GM12878 (cell line): ENCODE results near the gene POLD4. TPM values are rescaled to one million over a fixed set of nuclear protein-coding genes. Genes with fewer than 3 reads are reported as not detected.

Source experiments
- ATAC-seq: fragments of 200-7000 bp; cut with Tn5 transposase; 3 replicates; pipeline ENCODE4 v1.9.1; 2020; ENCODE audit warnings: mild to moderate bottlenecking, moderate library complexity
- BruUV-seq: library from RNA; stranded (reverse); fragments of 400-500 nt; replicated peaks from 2 replicates; lab custom pipeline; 2021; lab: Mats Ljungman, UMichigan
- CTCF ChIA-PET: fragments of 300-600 bp; sonication (Branson Sonifier 250); formaldehyde crosslinking; extraction: SDS; loops from one replicate; lab custom pipeline; 2021; ENCODE audit warnings: inconsistent platforms; lab: Yijun Ruan, JAX
- POLR2A ChIA-PET: fragments of 350-600 bp; formaldehyde crosslinking; extraction: SDS; loops from one replicate; lab custom pipeline; 2021; ENCODE audit warnings: inconsistent platforms; lab: Charles Lee
- RAD21 ChIA-PET: fragments of 300-600 bp; sonication (Branson Sonifier 250); formaldehyde crosslinking; loops from one replicate; lab custom pipeline; 2023; ENCODE audit warnings: antibody characterized with exemption; ENCODE audit not compliant: unreplicated experiment; lab: Charles Lee
- SMC1A ChIA-PET: fragments of 300-600 bp; sonication (Branson Sonifier 250); formaldehyde crosslinking; loops from one replicate; lab custom pipeline; 2023; ENCODE audit not compliant: unreplicated experiment, uncharacterized antibody; lab: Charles Lee
- DNase-seq: peaks from one replicate; pipeline ENCODE4 v3.0.0-alpha.2; 2011; ENCODE audit warnings: low read depth, low spot score
- FAIRE-seq: peaks from 3 replicates; lab custom pipeline; 2011; peaks lifted over from hg19 to GRCh38; lab: Jason Lieb, UNC
- H2AFZ ChIP-seq: 2 replicates; pipeline ENCODE4 v1.6.0; 2011; ENCODE audit warnings: low read depth, low read length, control low read depth; ENCODE audit not compliant: control insufficient read depth
- H3K27ac ChIP-seq: 2 replicates; pipeline ENCODE4 v1.5.1; 2011; ENCODE audit warnings: control low read depth; ENCODE audit not compliant: control insufficient read depth, insufficient read depth
- H3K27me3 ChIP-seq, 2 experiments: replicated peaks in 1 of 2; 2 replicates each; pipeline versions ENCODE4 v1.6.0 to v1.6.1; 2011; ENCODE audit warnings: low read length in 1 of 2; ENCODE audit not compliant: control insufficient read depth in 2 of 2, insufficient read depth in 2 of 2
- H3K36me3 ChIP-seq, 2 experiments: 2 replicates each; pipeline ENCODE4 v1.5.1; 2011; ENCODE audit warnings: low read length in 1 of 2; ENCODE audit not compliant: control insufficient read depth in 2 of 2, insufficient read depth in 2 of 2
- H3K4me1 ChIP-seq: 2 replicates; pipeline ENCODE4 v1.6.1; 2011; ENCODE audit warnings: mild to moderate bottlenecking, low read length, moderate library complexity, mixed read lengths; ENCODE audit not compliant: control insufficient read depth, insufficient read depth
- H3K4me2 ChIP-seq: 2 replicates; pipeline ENCODE4 v1.6.0; 2011; ENCODE audit warnings: control low read depth; ENCODE audit not compliant: control insufficient read depth, insufficient read depth
- H3K4me3 ChIP-seq: fragments of 200-600 bp; sonication (generic); 2 replicates; pipeline ENCODE4 v1.5.1; 2016
- H3K79me2 ChIP-seq: 2 replicates; pipeline ENCODE4 v1.6.0; 2011; ENCODE audit warnings: low read length; ENCODE audit not compliant: control insufficient read depth, insufficient read depth
- H3K9ac ChIP-seq: 2 replicates; pipeline ENCODE4 v1.8.0; 2011; ENCODE audit warnings: low read length, control low read depth, mixed read lengths; ENCODE audit not compliant: control insufficient read depth, insufficient read depth
- H3K9me3 ChIP-seq: replicated peaks from 3 replicates; pipeline ENCODE4 v1.5.1; 2011; ENCODE audit warnings: mild to moderate bottlenecking, low read length; ENCODE audit not compliant: control insufficient read depth, insufficient read depth
- H4K20me1 ChIP-seq: 2 replicates; pipeline ENCODE4 v1.6.0; 2011; ENCODE audit not compliant: control insufficient read depth, insufficient read depth
- EGR1 ChIP-seq, 2 experiments: IDR thresholded peaks; 1 replicate in 1 of 2; 2 replicates in 1 of 2; pipeline ENCODE4 v1.6.1; 2011 to 2012; ENCODE audit warnings: low read depth in 2 of 2, low read length in 2 of 2, borderline replicate concordance in 1 of 2, mild to moderate bottlenecking in 1 of 2, moderate library complexity in 1 of 2
- HDAC6 ChIP-seq: fragments of 200-600 bp; sonication (generic); IDR thresholded peaks from one replicate; pipeline ENCODE4 v1.8.0; 2017; ENCODE audit warnings: antibody characterized with exemption; ENCODE audit not compliant: unreplicated experiment
- HDGF ChIP-seq: fragments of 450-650 bp; IDR thresholded peaks from 2 replicates; pipeline ENCODE4 v1.6.1; 2016; ENCODE audit warnings: antibody characterized with exemption
- KAT2A ChIP-seq: conservative IDR thresholded peaks from 2 replicates; pipeline ENCODE4 v1.6.1; 2011; ENCODE audit warnings: low read depth, low read length; ENCODE audit not compliant: control insufficient read depth
- MEF2A ChIP-seq: IDR thresholded peaks from 2 replicates; pipeline ENCODE4 v1.6.1; 2011; ENCODE audit warnings: low read depth, mild to moderate bottlenecking, low read length, moderate library complexity; ENCODE audit not compliant: insufficient read depth
- MTA2 ChIP-seq: fragments of 450-650 bp; IDR thresholded peaks from 2 replicates; pipeline ENCODE4 v1.6.1; 2016; ENCODE audit warnings: low read depth, mild to moderate bottlenecking, moderate library complexity
- MXI1 ChIP-seq: fragments of 150-350 bp; IDR thresholded peaks from 2 replicates; pipeline ENCODE4 v1.6.1; 2011; ENCODE audit warnings: low read depth, mild to moderate bottlenecking, inconsistent platforms, low read length, improper control_type of control experiment
- MYB ChIP-seq: fragments of 150-350 bp; IDR thresholded peaks from 2 replicates; pipeline ENCODE4 v1.6.1; 2014; ENCODE audit warnings: mild to moderate bottlenecking, low read depth, low read length, borderline replicate concordance
- NR2F1 ChIP-seq: fragments of 450-650 bp; conservative IDR thresholded peaks from 2 replicates; pipeline ENCODE4 v1.6.1; 2017; ENCODE audit warnings: mild to moderate bottlenecking
- NRF1 ChIP-seq: conservative IDR thresholded peaks from 2 replicates; pipeline ENCODE4 v1.6.1; 2011; ENCODE audit warnings: mild to moderate bottlenecking, low read depth, low read length, improper control_type of control experiment
- SIX5 ChIP-seq: IDR thresholded peaks from 2 replicates; pipeline ENCODE4 v1.6.1; 2011; ENCODE audit warnings: mild to moderate bottlenecking, low read depth, low read length, moderate library complexity; ENCODE audit not compliant: severe bottlenecking
- SMC3 ChIP-seq: IDR thresholded peaks from 2 replicates; pipeline ENCODE4 v1.6.1; 2011; ENCODE audit warnings: low read length, improper control_type of control experiment, borderline replicate concordance
- TCF3 ChIP-seq: IDR thresholded peaks from 2 replicates; pipeline ENCODE4 v1.6.1; 2012; ENCODE audit warnings: low read depth, mild to moderate bottlenecking, low read length, borderline replicate concordance; ENCODE audit not compliant: insufficient read depth
- ZNF217 ChIP-seq: fragments of 450-650 bp; IDR thresholded peaks from 2 replicates; pipeline ENCODE4 v1.6.1; 2017; ENCODE audit warnings: antibody characterized with exemption, mild to moderate bottlenecking
- WGBS: methylation state at CpG from one replicate; pipeline ENCODE4 v1.1.6; 2016; ENCODE audit warnings: low lambda C conversion rate; ENCODE audit not compliant: insufficient replicate concordance, insufficient coverage; ENCODE audit errors: missing lambda C conversion rate; 5-methylcytosine and 5-hydroxymethylcytosine counted together
- in situ Hi-C: fragments of 300-500 bp; cut with MboI; formaldehyde crosslinking; loops from 9 replicates; pipeline ENCODE4 v1.14.3; 2018; ENCODE audit warnings: mixed read lengths
- intact Hi-C: fragments of 100-400 bp; cut with micrococcal nuclease; formaldehyde crosslinking; loops from one replicate; pipeline ENCODE4 v1.14.2; 2022; ENCODE audit not compliant: unreplicated experiment
- polyA plus RNA-seq, 11 experiments: library from polyadenylated mRNA; depleted of rRNA in 4 of 11; unstranded in 6 of 11; stranded (reverse) in 5 of 11; fragments of >200 nt; fragmentation: Nextera tagmentation in 4 of 11; fragmentation: Illumina TruSeq in 1 of 11; extraction: Ambion mirVana in 4 of 11; extraction: Trizol in 1 of 11; gene quantifications; 1 replicate in 1 of 11; 2 replicates in 10 of 11; pipeline versions ENCODE4 v1.2.1 to v1.2.3, GENCODE V29; 2011 to 2016; ENCODE audit warnings: inconsistent platforms in 2 of 11, missing spikeins in 2 of 11, low read depth in 1 of 11
- total RNA-seq, 4 experiments: library from RNA; depleted of rRNA in 3 of 4; stranded (reverse); fragments of >200 nt in 3 of 4; fragmentation: Illumina TruSeq in 1 of 4; extraction: Trizol in 1 of 4; gene quantifications; 2 replicates each; pipeline versions ENCODE4 v1.2.1 to v1.2.3, GENCODE V29; 2013 to 2021
- TF ChIP-seq, protein P1 (sequence below): fragments of 450-650 bp; IDR thresholded peaks from 2 replicates; pipeline ENCODE4 v1.6.1; 2014; ENCODE audit warnings: mild to moderate bottlenecking
- TF ChIP-seq, protein P2 (sequence below): IDR thresholded peaks from 2 replicates; pipeline ENCODE4 v1.6.1; 2012; ENCODE audit warnings: low read length, inconsistent platforms
- TF ChIP-seq, protein P3 (sequence below): IDR thresholded peaks from 2 replicates; pipeline ENCODE4 v1.6.1; 2012; ENCODE audit warnings: improper control_type of control experiment, low read depth, low read length; ENCODE audit not compliant: insufficient replicate concordance

Gene POLD4
- total and polyA plus RNA-seq, 10 of the 15 experiments (the other 5 are each of a cell fraction or from before 2014, with no cell fraction given): 8.1 to 176 (median 88.1) TPM

DNA sequence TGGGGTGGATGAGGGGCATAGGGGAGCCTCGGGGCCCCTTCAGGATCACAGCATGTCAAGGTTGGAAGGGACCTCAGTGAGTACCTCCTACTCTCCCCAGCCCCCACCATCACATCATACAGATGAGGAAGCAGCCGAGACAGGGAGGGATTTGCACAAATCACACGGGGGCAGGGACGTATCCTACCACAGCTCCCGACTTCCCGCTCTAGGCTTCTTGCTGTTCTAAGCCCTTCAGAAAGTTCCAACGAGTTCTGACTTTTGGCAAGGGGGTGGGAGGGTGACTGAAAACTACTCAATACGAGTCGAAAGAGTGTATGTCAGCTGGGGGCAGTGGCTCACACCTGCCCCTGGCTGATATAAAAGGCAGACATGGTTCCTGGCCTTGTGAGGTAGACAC, 33.7 kb upstream of the POLD4 start:
- ChIA-PET CTCF (interaction anchor here (0.6 to 25.5 kb wide), 7 partner anchors 20 to 121 kb away, joined by 3 to 1301 read pairs (median 4); partner anchors contain the start of genes CDK2AP2, CLCF1 and POLD4), RAD21 (interaction anchor here (0.7 to 15.0 kb wide), 8 partner anchors 9 to 213 kb away, joined by 3 to 525 read pairs (median 4); partner anchors contain the start of genes PITPNM1, POLD4 and PPP1CA), POLR2A (interaction anchor here (0.6 to 2.2 kb wide), 6 partner anchors 15 to 305 kb away, joined by 3 to 8 read pairs (median 4); partner anchors contain the start of gene POLD4), SMC1A (interaction anchor here (0.9 to 21.3 kb wide), 5 partner anchors 14 to 84 kb away, joined by 3 to 646 read pairs (median 6); partner anchors contain the start of gene POLD4)
- no peak for FAIRE-seq
- no peak for ATAC-seq
- H3K9me3 ChIP-seq: no peaks in the 10 kb centered on the region
- WGBS: 23% methylated on average over 9 of the region's 9 CpGs
- BruUV-seq: no TSS peak
- H3K27ac ChIP-seq: no peak overlapping the region
- no peak overlapping the region for H3K4me3 ChIP-seq
- H3K4me1 ChIP-seq: peaks cover 8% of the 10 kb centered on the region
- DNase-seq: no peak
- peaks cover 0 to 3% of the 10 kb centered on the region in 2 experiments; a peak in 2 of 4 replicates for H3K27me3 ChIP-seq
- no peaks in the 10 kb centered on the region for H3K36me3 ChIP-seq
- H3K79me2 ChIP-seq: peaks cover 10% of the 10 kb centered on the region
- in situ Hi-C loops: loop anchor here (5.0 kb wide), 1 partner anchor 35 kb away; the partner anchor contains the start of gene POLD4
- H2AFZ ChIP-seq: no peak overlapping the region
- no peaks in the 10 kb centered on the region for H4K20me1 ChIP-seq
- no peak overlapping the region for H3K9ac ChIP-seq
- H3K4me2 ChIP-seq: no peak overlapping the region
- intact Hi-C loops: no loop called here
- TF ChIP-seq SIX5 (no peak), HDAC6 (no peak), MXI1 (no peak), SMC3 (no peak), MEF2A (no peak), HDGF (no peak), TCF3 (no peak), EGR1 (IDR thresholded peaks at IDR 0.05; ENCODE audit: borderline replicate concordance in 1 of 2, low read depth in 2 of 2, low read length in 2 of 2) (no peak), KAT2A (no peak), NRF1 (no peak), MYB (no peak), MTA2 (no peak), ZNF217 (no peak), NR2F1 (no peak)
- TF ChIP-seq, protein P1, sequence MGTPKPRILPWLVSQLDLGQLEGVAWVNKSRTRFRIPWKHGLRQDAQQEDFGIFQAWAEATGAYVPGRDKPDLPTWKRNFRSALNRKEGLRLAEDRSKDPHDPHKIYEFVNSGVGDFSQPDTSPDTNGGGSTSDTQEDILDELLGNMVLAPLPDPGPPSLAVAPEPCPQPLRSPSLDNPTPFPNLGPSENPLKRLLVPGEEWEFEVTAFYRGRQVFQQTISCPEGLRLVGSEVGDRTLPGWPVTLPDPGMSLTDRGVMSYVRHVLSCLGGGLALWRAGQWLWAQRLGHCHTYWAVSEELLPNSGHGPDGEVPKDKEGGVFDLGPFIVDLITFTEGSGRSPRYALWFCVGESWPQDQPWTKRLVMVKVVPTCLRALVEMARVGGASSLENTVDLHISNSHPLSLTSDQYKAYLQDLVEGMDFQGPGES: no peak
- TF ChIP-seq, protein P2, sequence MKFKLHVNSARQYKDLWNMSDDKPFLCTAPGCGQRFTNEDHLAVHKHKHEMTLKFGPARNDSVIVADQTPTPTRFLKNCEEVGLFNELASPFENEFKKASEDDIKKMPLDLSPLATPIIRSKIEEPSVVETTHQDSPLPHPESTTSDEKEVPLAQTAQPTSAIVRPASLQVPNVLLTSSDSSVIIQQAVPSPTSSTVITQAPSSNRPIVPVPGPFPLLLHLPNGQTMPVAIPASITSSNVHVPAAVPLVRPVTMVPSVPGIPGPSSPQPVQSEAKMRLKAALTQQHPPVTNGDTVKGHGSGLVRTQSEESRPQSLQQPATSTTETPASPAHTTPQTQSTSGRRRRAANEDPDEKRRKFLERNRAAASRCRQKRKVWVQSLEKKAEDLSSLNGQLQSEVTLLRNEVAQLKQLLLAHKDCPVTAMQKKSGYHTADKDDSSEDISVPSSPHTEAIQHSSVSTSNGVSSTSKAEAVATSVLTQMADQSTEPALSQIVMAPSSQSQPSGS: no peak
- TF ChIP-seq, protein P3, sequence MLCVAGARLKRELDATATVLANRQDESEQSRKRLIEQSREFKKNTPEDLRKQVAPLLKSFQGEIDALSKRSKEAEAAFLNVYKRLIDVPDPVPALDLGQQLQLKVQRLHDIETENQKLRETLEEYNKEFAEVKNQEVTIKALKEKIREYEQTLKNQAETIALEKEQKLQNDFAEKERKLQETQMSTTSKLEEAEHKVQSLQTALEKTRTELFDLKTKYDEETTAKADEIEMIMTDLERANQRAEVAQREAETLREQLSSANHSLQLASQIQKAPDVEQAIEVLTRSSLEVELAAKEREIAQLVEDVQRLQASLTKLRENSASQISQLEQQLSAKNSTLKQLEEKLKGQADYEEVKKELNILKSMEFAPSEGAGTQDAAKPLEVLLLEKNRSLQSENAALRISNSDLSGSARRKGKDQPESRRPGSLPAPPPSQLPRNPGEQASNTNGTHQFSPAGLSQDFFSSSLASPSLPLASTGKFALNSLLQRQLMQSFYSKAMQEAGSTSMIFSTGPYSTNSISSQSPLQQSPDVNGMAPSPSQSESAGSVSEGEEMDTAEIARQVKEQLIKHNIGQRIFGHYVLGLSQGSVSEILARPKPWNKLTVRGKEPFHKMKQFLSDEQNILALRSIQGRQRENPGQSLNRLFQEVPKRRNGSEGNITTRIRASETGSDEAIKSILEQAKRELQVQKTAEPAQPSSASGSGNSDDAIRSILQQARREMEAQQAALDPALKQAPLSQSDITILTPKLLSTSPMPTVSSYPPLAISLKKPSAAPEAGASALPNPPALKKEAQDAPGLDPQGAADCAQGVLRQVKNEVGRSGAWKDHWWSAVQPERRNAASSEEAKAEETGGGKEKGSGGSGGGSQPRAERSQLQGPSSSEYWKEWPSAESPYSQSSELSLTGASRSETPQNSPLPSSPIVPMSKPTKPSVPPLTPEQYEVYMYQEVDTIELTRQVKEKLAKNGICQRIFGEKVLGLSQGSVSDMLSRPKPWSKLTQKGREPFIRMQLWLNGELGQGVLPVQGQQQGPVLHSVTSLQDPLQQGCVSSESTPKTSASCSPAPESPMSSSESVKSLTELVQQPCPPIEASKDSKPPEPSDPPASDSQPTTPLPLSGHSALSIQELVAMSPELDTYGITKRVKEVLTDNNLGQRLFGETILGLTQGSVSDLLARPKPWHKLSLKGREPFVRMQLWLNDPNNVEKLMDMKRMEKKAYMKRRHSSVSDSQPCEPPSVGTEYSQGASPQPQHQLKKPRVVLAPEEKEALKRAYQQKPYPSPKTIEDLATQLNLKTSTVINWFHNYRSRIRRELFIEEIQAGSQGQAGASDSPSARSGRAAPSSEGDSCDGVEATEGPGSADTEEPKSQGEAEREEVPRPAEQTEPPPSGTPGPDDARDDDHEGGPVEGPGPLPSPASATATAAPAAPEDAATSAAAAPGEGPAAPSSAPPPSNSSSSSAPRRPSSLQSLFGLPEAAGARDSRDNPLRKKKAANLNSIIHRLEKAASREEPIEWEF: no peak
